Right lobe of liver (tissue), 4 donors: ENCODE data around the gene ARL5B.

ENCODE experiments used
- POLR2A ChIP-seq: fragments of 450-650 bp; IDR thresholded peaks from one replicate; pipeline ENCODE4 v1.6.1; 2017; ENCODE audit warnings: antibody characterized with exemption, mild to moderate bottlenecking
- TF ChIP-seq, protein P1 (sequence below), 4 donors: fragments of 200-600 bp in 3 of 4; fragments of 450-650 bp in 1 of 4; IDR thresholded peaks; one replicate each; pipeline versions ENCODE4 v1.5.1 to v1.8.0; 2016 to 2022; ENCODE audit warnings: antibody characterized with exemption in 4 of 4, mild to moderate bottlenecking in 2 of 4
- donor health status: DM: no; HTN: no; CAD: no.
- donor health status: DM: no; HTN: no; CAD: no.
- donor health status: DM: no; HTN: yes; CAD: no.

DNA sequence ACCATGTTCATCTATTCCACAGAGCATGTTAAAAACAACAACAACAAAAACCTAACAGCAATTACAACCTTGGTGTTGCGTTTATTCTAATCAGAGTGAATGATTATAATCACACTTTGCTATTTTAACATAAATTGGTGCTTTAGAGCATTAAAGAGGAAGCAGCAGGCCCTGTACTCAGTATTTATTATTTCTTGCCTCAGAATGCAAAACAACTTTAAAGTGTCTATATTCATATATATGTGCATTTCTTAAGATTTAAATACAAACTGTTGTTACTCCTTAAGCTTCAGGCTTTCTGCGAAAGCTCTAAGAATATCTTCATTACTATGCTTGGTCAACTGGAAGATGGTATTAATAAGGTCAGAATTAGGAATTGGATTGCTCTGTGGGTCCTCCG lies 21.5 kb downstream of the ARL5B start:
- TF ChIP-seq, protein P1, sequence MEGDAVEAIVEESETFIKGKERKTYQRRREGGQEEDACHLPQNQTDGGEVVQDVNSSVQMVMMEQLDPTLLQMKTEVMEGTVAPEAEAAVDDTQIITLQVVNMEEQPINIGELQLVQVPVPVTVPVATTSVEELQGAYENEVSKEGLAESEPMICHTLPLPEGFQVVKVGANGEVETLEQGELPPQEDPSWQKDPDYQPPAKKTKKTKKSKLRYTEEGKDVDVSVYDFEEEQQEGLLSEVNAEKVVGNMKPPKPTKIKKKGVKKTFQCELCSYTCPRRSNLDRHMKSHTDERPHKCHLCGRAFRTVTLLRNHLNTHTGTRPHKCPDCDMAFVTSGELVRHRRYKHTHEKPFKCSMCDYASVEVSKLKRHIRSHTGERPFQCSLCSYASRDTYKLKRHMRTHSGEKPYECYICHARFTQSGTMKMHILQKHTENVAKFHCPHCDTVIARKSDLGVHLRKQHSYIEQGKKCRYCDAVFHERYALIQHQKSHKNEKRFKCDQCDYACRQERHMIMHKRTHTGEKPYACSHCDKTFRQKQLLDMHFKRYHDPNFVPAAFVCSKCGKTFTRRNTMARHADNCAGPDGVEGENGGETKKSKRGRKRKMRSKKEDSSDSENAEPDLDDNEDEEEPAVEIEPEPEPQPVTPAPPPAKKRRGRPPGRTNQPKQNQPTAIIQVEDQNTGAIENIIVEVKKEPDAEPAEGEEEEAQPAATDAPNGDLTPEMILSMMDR (IDR thresholded peaks at IDR 0.05): no peak
- no peak for TF ChIP-seq POLR2A
